Suprapubic skin (tissue), 3 donors: Measurements from ENCODE around the gene MDFI.

ENCODE experiments used
- CTCF ChIP-seq, 2 donors: fragments of 200-600 bp in 1 of 2; fragments of 450-650 bp in 1 of 2; sonication (generic) in 1 of 2; IDR thresholded peaks; one replicate each; pipeline ENCODE4 v1.5.1; 2016 to 2019; ENCODE audit warnings: antibody characterized with exemption in 2 of 2, mild to moderate bottlenecking in 1 of 2, moderate library complexity in 1 of 2
- POLR2A ChIP-seq, 2 donors: fragments of 450-650 bp; IDR thresholded peaks; one replicate each; pipeline ENCODE4 v1.6.1; 2017; ENCODE audit warnings: antibody characterized with exemption in 2 of 2, mild to moderate bottlenecking in 2 of 2, moderate library complexity in 2 of 2

- TF ChIP-seq CTCF (IDR thresholded peaks at IDR 0.05), result no peak
- no peak for TF ChIP-seq POLR2A (IDR thresholded peaks at IDR 0.05)
Observed at GRCh38 chr6:41640426-41640825, 2.2 kb downstream of the MDFI start.
